NT2/D1 (cell line): ENCODE data around the gene AFF3.

ENCODE experiments used
- SUZ12 ChIP-seq: IDR thresholded peaks from 2 replicates; pipeline ENCODE4 v1.6.1; 2011; ENCODE audit not compliant: insufficient read length, insufficient read depth; ENCODE audit errors: extremely low read depth
- YY1 ChIP-seq: IDR thresholded peaks from 2 replicates; pipeline ENCODE4 v1.6.1; 2011; ENCODE audit not compliant: insufficient read length, insufficient read depth
- ZNF274 ChIP-seq: IDR thresholded peaks from 2 replicates; pipeline ENCODE4 v1.6.1; 2011; ENCODE audit warnings: mild to moderate bottlenecking, low read depth, low read length

DNA sequence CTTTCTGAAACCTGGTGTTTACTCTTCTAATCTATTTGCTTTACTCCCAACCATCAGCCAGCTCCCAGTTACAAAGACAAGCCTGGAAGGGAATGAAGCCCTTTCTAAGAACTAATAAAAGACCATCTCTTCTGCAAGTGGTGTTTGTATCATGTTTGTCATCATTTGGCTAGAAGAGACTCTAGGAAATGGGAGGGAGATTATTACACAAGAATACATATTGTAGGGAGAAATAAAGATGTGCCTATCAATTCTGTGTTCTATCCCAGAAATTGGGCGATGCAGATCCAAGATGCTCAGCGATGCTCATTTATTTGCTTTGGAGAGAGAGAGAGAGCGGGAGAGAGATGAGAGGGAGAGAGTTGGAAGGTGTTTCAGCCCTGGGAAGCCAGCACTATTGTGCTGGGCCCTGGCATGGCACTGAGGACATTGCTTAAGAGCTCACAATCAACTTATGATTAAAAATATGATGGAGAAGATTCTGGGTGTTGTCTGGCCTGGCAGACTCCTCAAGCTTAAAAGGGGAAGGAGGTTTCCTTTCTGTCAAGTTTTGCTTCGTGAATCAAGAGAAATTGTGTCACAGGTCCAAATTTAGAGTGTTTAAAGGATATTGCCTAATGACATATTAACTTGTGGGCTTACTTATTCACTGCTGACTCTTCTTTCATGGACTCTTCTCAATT lies 41.8 kb upstream of the AFF3 start:
- TF ChIP-seq ZNF274 (no peak), YY1 (no peak), SUZ12 (no peak)
